Activated T-helper 1 cell treated with anti-CD3 and anti-CD28 coated beads, Interleukin-12 subunit alpha, Interleukin-12 subunit beta, Interleukin-2, Interleukin-4 antibody, amounts not matched to agents 30 ng/mL and 10 ng/mL and 1 ng/mL, durations not matched to agents 14 hours and 24 hours and 36 hours (primary cell): ENCODE data around the gene UNC5A. TPM values are rescaled to one million over a fixed set of nuclear protein-coding genes. Genes with fewer than 3 reads are reported as not detected.

ENCODE experiments used
- DNase-seq: peaks from one replicate; pipeline ENCODE4 v3.0.0; 2021; ENCODE audit warnings: low spot score
- H3K27ac Mint-ChIP-seq: one replicate; pipeline ENCODE4 v1.8.0; 2021; ENCODE audit warnings: mild to moderate bottlenecking, mixed read lengths
- H3K27me3 Mint-ChIP-seq: one replicate; pipeline ENCODE4 v1.8.0; 2022; ENCODE audit warnings: mild to moderate bottlenecking, moderate library complexity, mixed read lengths; ENCODE audit not compliant: insufficient read depth
- H3K36me3 Mint-ChIP-seq: one replicate; pipeline ENCODE4 v1.8.0; 2021; ENCODE audit warnings: low read depth, mixed read lengths
- H3K4me1 Mint-ChIP-seq: one replicate; pipeline ENCODE4 v1.8.0; 2021; ENCODE audit warnings: low read depth, mixed read lengths
- H3K4me3 Mint-ChIP-seq: one replicate; pipeline ENCODE4 v1.8.0; 2021; ENCODE audit warnings: mild to moderate bottlenecking, moderate library complexity, mixed read lengths
- H3K9me3 Mint-ChIP-seq: one replicate; pipeline ENCODE4 v1.8.0; 2021; ENCODE audit warnings: mixed read lengths
- intact Hi-C: fragments of 100-400 bp; cut with micrococcal nuclease; formaldehyde crosslinking; loops from one replicate; pipeline ENCODE4 v1.15.1; 2024
- total RNA-seq: library from RNA; stranded (reverse); gene quantifications from 2 replicates; pipeline ENCODE4 v1.2.3, GENCODE V29; 2022

The UNC5A gene
- total RNA-seq, 1 donor from 2014 or later = not detected

DNA sequence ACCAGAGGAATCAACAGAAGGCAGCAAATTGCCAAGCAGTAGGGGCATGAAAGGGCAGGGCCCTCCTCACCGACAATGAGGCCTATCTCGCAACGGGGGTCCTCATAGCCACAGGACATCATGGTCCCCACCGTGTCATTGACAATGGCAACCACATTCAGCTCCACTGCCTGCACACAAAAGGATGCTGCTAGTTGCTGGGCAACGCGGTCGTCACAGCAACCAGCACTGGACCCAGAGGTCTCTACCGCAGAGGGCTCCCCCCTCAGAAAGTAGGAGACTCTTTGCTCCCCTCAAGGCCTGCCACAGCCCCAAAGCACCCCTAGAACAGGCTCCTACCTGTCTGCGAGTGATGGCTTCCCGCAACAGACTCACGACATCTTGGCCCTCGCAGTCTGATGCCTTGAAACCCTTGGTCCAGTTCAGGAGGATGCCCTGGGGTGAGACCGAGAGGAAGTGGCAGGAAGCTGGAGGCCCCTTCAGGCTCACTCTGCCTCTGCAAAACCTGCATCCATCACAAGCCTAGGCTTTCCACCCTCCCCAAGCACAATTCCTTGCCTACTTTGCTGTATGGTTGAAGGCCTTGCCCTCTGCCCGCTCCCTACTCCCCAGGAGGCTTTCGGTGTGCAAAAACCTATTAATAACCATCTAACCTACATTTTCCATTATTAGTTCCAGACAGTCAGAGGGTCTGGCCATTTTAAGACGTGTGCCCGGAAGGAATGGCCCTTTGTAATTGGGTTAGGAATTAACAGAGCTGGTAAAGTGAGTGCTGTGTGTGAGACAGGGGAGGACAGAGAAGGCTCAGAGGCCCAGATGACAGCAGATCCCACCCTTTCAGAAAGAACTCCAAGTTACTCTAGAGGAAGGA, 73.6 kb downstream of the UNC5A start:
- no peak for DNase-seq
- Mint-ChIP-seq H3K4me3 (no peak overlapping the region), H3K27ac (no peak overlapping the region), H3K27me3 (no peaks in the 10 kb centered on the region), H3K9me3 (no peaks in the 10 kb centered on the region), H3K4me1 (peaks cover 5% of the 10 kb centered on the region), H3K36me3 (no peaks in the 10 kb centered on the region)
- intact Hi-C loops = no loop called here

DNA sequence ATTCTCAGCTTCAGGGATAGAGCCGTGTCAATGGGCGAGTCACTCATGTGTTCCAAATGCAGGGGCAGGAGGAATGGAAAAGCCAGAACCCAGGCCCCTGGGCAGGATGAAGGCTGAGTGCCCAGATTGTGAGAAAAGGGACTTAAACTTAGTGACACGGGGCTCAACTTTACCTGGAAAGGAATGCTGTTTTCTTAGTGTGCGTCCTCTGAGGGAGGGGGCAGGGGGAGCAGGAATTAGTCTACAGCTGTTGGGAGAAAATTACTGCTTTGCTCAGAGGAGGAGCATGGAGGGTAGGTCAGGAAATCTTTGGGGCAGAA, 74.2 kb downstream of the UNC5A start:
- Mint-ChIP-seq H3K9me3 (no peaks in the 10 kb centered on the region), H3K27me3 (no peaks in the 10 kb centered on the region), H3K4me1 (peaks cover 5% of the 10 kb centered on the region), H3K36me3 (no peaks in the 10 kb centered on the region), H3K27ac (no peak overlapping the region), H3K4me3 (no peak overlapping the region)
- intact Hi-C loops = no loop called here
- DNase-seq = no peak

- H3K4me1 Mint-ChIP-seq = peaks cover 5% of the 10 kb centered on the region
- H3K9me3 Mint-ChIP-seq = no peaks in the 10 kb centered on the region
- no peaks in the 10 kb centered on the region for H3K27me3 Mint-ChIP-seq
- intact Hi-C loops = no loop called here
- no peak overlapping the region for H3K4me3 Mint-ChIP-seq
- no peak for DNase-seq
- H3K36me3 Mint-ChIP-seq = no peaks in the 10 kb centered on the region
- H3K27ac Mint-ChIP-seq = no peak overlapping the region
Measured at GRCh38 chr5:176886336-176887251, 76.2 kb downstream of the UNC5A start.

DNA sequence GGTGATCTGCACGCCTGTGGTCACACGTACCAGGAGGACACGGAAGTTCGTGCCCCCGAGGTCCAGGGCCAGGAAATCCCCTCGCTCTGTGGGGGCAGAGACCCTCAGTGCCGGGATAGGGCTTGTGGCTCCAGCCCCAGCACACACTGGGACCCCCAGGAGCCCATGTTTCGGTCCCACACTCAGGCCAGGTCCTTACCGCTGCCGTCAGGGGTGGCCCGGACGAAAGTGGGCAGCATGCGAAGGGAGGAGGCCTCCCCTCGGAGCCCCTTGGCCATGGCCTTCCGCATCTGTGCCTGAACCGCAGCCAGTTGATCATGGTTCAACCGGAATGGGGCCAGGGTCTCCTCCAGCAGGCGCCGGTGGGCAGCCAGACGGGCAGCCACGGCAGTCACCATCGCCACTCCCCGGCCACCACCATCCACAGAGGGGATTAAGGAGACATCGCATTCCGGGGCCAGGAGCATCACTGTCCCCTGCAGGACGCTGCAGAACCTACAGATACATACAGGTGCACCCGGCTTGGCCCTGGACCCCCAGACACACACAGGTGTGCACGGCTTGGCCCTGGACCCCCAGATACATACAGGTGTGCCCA, 77.0 kb downstream of the UNC5A start:
- no peaks in the 10 kb centered on the region for H3K36me3 Mint-ChIP-seq
- intact Hi-C loops = no loop called here
- no peak for DNase-seq
- no peaks in the 10 kb centered on the region for H3K27me3 Mint-ChIP-seq
- no peak overlapping the region for H3K27ac Mint-ChIP-seq
- H3K4me3 Mint-ChIP-seq = no peak overlapping the region
- H3K9me3 Mint-ChIP-seq = no peaks in the 10 kb centered on the region
- H3K4me1 Mint-ChIP-seq = peaks cover 5% of the 10 kb centered on the region

- H3K27me3 Mint-ChIP-seq = no peaks in the 10 kb centered on the region
- H3K27ac Mint-ChIP-seq = no peak overlapping the region
- H3K9me3 Mint-ChIP-seq = no peaks in the 10 kb centered on the region
- H3K4me3 Mint-ChIP-seq = no peak overlapping the region
- intact Hi-C loops = no loop called here
- H3K4me1 Mint-ChIP-seq = peaks cover 5% of the 10 kb centered on the region
- no peaks in the 10 kb centered on the region for H3K36me3 Mint-ChIP-seq
- no peak for DNase-seq
Measured at GRCh38 chr5:176888016-176888864, 77.9 kb downstream of the UNC5A start.

GRCh38 chr5:176888865-176889165, 78.5 kb downstream of the UNC5A start:
- DNase-seq = no peak
- H3K4me1 Mint-ChIP-seq = peaks cover 5% of the 10 kb centered on the region
- H3K4me3 Mint-ChIP-seq = no peak overlapping the region
- no peaks in the 10 kb centered on the region for H3K36me3 Mint-ChIP-seq
- no peaks in the 10 kb centered on the region for H3K9me3 Mint-ChIP-seq
- intact Hi-C loops = no loop called here
- H3K27me3 Mint-ChIP-seq = no peaks in the 10 kb centered on the region
- no peak overlapping the region for H3K27ac Mint-ChIP-seq

DNA sequence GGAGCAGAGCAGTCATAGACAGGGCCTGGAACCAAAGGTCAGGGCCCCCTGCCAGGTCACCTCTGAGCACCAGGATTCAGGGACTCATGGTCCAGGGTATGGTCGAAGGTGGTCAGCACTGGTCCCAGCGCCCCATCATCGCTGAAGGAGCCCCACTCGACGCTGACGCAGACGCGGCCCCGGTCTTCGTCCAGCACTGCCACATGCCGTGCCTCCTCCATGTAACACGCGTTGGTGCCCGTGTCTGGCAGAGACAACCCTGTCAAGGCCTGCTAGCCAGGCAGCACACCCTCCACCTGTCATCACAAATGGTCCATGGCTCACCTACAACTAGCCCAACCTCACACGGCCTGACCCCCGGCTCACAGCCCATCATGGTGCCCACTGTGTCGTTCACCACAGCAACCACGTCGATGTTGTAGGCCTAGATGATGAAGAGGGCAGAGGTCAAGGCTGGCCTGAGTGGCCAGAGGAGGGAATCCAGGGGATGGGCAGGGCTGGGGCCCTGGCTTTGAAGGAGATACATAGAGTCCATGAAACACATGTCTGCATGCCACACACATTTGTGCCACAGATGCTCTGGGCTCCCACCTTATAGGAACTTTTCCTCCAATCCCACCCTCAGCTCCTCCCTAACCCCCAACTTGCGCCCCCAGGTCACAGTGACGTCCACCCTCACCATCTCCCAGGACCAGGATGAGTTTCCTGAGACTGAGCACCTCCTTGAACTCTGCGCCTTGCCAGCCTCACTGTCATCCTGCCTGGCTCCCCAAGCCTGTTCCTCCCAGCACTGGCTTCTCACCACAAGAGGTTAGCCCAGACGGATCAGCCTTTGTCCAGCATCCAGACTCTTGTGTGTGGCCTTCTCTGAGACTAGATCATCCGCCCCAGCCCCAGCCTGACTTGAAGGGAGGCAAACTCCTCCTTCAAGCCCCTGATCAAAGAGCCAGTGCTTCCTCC, 79.2 kb downstream of the UNC5A start:
- no peak overlapping the region for H3K4me3 Mint-ChIP-seq
- H3K27ac Mint-ChIP-seq = no peak overlapping the region

GRCh38 chr5:176890455-176891330, 80.3 kb downstream of the UNC5A start:
- peaks cover 3% of the 10 kb centered on the region for H3K4me1 Mint-ChIP-seq
- H3K9me3 Mint-ChIP-seq = no peaks in the 10 kb centered on the region
- no peaks in the 10 kb centered on the region for H3K36me3 Mint-ChIP-seq
- H3K4me3 Mint-ChIP-seq = no peak overlapping the region
- H3K27ac Mint-ChIP-seq = no peak overlapping the region
- no peak for DNase-seq
- H3K27me3 Mint-ChIP-seq = no peaks in the 10 kb centered on the region
- intact Hi-C loops = no loop called here

More for the DNA sequence above, 79.2 kb downstream of the UNC5A start:
- H3K4me1 Mint-ChIP-seq = peaks cover 5% of the 10 kb centered on the region
- intact Hi-C loops = no loop called here
- no peaks in the 10 kb centered on the region for H3K36me3 Mint-ChIP-seq
- no peak for DNase-seq
- no peaks in the 10 kb centered on the region for H3K9me3 Mint-ChIP-seq
- no peaks in the 10 kb centered on the region for H3K27me3 Mint-ChIP-seq

- peaks cover 5% of the 10 kb centered on the region for H3K4me1 Mint-ChIP-seq
- DNase-seq = no peak
- H3K27ac Mint-ChIP-seq = no peak overlapping the region
- H3K27me3 Mint-ChIP-seq = no peaks in the 10 kb centered on the region
- no peak overlapping the region for H3K4me3 Mint-ChIP-seq
- intact Hi-C loops = no loop called here
- no peaks in the 10 kb centered on the region for H3K9me3 Mint-ChIP-seq
- no peaks in the 10 kb centered on the region for H3K36me3 Mint-ChIP-seq
Measured at GRCh38 chr5:176891331-176891958, 81.1 kb downstream of the UNC5A start.

DNA sequence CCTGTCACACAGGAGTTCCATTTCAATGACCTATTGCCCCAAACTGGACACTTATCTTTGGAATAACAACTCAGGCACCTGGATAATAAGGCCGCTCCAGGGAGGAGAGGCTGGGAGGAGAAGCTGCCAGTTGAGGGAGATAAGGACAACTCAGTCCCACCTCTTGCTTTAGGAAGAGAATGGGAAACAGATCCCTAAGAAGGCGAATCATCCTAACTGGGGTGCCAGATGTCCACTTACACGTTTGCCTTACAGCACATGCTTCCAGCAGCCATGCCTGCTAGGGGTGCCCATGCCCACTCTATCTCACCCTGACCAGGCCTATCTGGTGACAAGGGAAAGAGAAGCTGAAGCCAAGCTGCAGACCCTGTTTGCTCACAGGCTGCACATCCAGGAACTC, 82.3 kb downstream of the UNC5A start:
- DNase-seq = no peak
- Mint-ChIP-seq H3K27ac (no peak overlapping the region), H3K27me3 (no peaks in the 10 kb centered on the region), H3K36me3 (no peaks in the 10 kb centered on the region), H3K4me3 (no peak overlapping the region), H3K4me1 (peaks cover 5% of the 10 kb centered on the region), H3K9me3 (no peaks in the 10 kb centered on the region)
- intact Hi-C loops = no loop called here

- peaks cover under 1% of the 10 kb centered on the region for H3K36me3 Mint-ChIP-seq
- peaks cover 9% of the 10 kb centered on the region for H3K4me1 Mint-ChIP-seq
- no peak overlapping the region for H3K4me3 Mint-ChIP-seq
- no peak overlapping the region for H3K27ac Mint-ChIP-seq
- no peak for DNase-seq
- H3K9me3 Mint-ChIP-seq = no peaks in the 10 kb centered on the region
- no peaks in the 10 kb centered on the region for H3K27me3 Mint-ChIP-seq
- intact Hi-C loops = no loop called here
Measured at GRCh38 chr5:176894298-176894697, 83.9 kb downstream of the UNC5A start.
